H1 (cell line): ENCODE results near the gene VIM. TPM values are rescaled to one million over a fixed set of nuclear protein-coding genes. Genes with fewer than 3 reads are reported as not detected.

Experiments
- CTCF ChIA-PET: fragments of 300-600 bp; sonication (Branson Sonifier 250); formaldehyde crosslinking; loops from one replicate; lab custom pipeline; 2021; ENCODE audit not compliant: partially characterized antibody; lab: Charles Lee
- POLR2A ChIA-PET: fragments of 300-600 bp; sonication (Branson Sonifier 250); formaldehyde crosslinking; loops from one replicate; lab custom pipeline; 2021; ENCODE audit warnings: inconsistent platforms; ENCODE audit not compliant: partially characterized antibody; lab: Charles Lee
- DNase-seq, 2 experiments: peaks; one replicate each; pipeline versions ENCODE4 v3.0.0 to v3.0.0-alpha.2; 2010 to 2022; ENCODE audit warnings: low spot score in 2 of 2, low read depth in 1 of 2, mixed read lengths in 1 of 2
- FAIRE-seq: peaks from 2 replicates; lab custom pipeline; 2011; peaks lifted over from hg19 to GRCh38; lab: Jason Lieb, UNC
- H2AFZ ChIP-seq: 2 replicates; pipeline ENCODE4 v1.8.1; 2012; ENCODE audit warnings: low read length, inconsistent platforms
- H2AK5ac ChIP-seq: 2 replicates; pipeline ENCODE4 v1.6.1; 2013; ENCODE audit warnings: low read depth, low read length
- H2BK120ac ChIP-seq: replicated peaks from 2 replicates; pipeline ENCODE3; 2013; ENCODE audit warnings: low read depth, low read length, inconsistent platforms
- H2BK12ac ChIP-seq: 2 replicates; pipeline ENCODE4 v1.6.1; 2013; ENCODE audit warnings: low read depth, low read length
- H2BK15ac ChIP-seq: 2 replicates; pipeline ENCODE4 v1.6.1; 2013; ENCODE audit warnings: low read length
- H2BK20ac ChIP-seq: 2 replicates; pipeline ENCODE4 v1.6.1; 2013; ENCODE audit warnings: low read length
- H2BK5ac ChIP-seq: 2 replicates; pipeline ENCODE4 v1.6.1; 2013; ENCODE audit warnings: low read depth, low read length
- H3K14ac ChIP-seq: 2 replicates; pipeline ENCODE4 v1.6.1; 2013; ENCODE audit warnings: inconsistent platforms; ENCODE audit not compliant: insufficient read length
- H3K18ac ChIP-seq: 2 replicates; pipeline ENCODE4 v1.6.1; 2013; ENCODE audit warnings: low read length; ENCODE audit errors: extremely low read depth
- H3K23ac ChIP-seq: 2 replicates; pipeline ENCODE4 v1.6.1; 2013; ENCODE audit warnings: inconsistent platforms; ENCODE audit not compliant: insufficient read length
- H3K23me2 ChIP-seq: 2 replicates; pipeline ENCODE4 v1.6.1; 2013; ENCODE audit warnings: low read depth, low read length
- H3K27ac ChIP-seq: 2 replicates; pipeline ENCODE4 v1.6.1; 2011; ENCODE audit warnings: low read depth, low read length, inconsistent platforms
- H3K27me3 ChIP-seq, 4 experiments: replicated peaks in 1 of 4; 1 replicate in 1 of 4; 2 replicates in 3 of 4; pipeline versions ENCODE4 v1.6.1 to v1.8.1; 2011 to 2013; ENCODE audit warnings: low read length in 3 of 4, mild to moderate bottlenecking in 3 of 4, inconsistent platforms in 2 of 4, mixed read lengths in 2 of 4, moderate library complexity in 1 of 4; ENCODE audit not compliant: control insufficient read depth in 3 of 4, insufficient read depth in 3 of 4; ENCODE audit errors: extremely low read depth in 1 of 4
- H3K36me3 ChIP-seq, 4 experiments: 2 replicates each; pipeline versions ENCODE4 v1.6.1 to v1.8.1; 2011 to 2013; ENCODE audit warnings: mild to moderate bottlenecking in 4 of 4, low read length in 3 of 4, moderate library complexity in 2 of 4, control low read depth in 1 of 4, inconsistent platforms in 1 of 4; ENCODE audit not compliant: insufficient read depth in 4 of 4, control insufficient read depth in 2 of 4
- H3K4ac ChIP-seq: replicated peaks from 2 replicates; pipeline ENCODE3; 2013; ENCODE audit warnings: low read length, low read depth, mixed read lengths, inconsistent platforms; ENCODE audit not compliant: insufficient read length
- H3K4me1 ChIP-seq, 4 experiments: replicated peaks in 1 of 4; 1 replicate in 1 of 4; 2 replicates in 3 of 4; pipeline versions ENCODE4 v1.6.1 to v1.8.1; 2011 to 2013; ENCODE audit warnings: low read length in 3 of 4, inconsistent platforms in 2 of 4, mixed read lengths in 1 of 4; ENCODE audit not compliant: insufficient read depth in 4 of 4, control insufficient read depth in 3 of 4
- H3K4me2 ChIP-seq, 2 experiments: 2 replicates each; pipeline versions ENCODE4 v1.6.1 to v1.8.1; 2011 to 2013; ENCODE audit warnings: low read depth in 2 of 2, low read length in 2 of 2, control low read depth in 1 of 2, inconsistent platforms in 1 of 2, mild to moderate bottlenecking in 1 of 2; ENCODE audit not compliant: insufficient read depth in 1 of 2
- H3K4me3 ChIP-seq, 4 experiments: fragments of 200-600, 300-600 bp in 1 of 4; sonication (generic), shearing (Covaris generic), sonication (Bioruptor Twin) in 1 of 4; 2 replicates each; pipeline versions ENCODE4 v1.5.1 to v1.8.1; 2011 to 2016; ENCODE audit warnings: low read length in 4 of 4, low read depth in 3 of 4, control low read depth in 2 of 4, inconsistent platforms in 2 of 4, mild to moderate bottlenecking in 2 of 4, mixed read lengths in 1 of 4, moderate library complexity in 1 of 4; ENCODE audit not compliant: insufficient read depth in 2 of 4; ENCODE audit errors: extremely low read depth in 1 of 4
- H3K56ac ChIP-seq: replicated peaks from 2 replicates; pipeline ENCODE3; 2013; ENCODE audit warnings: low read depth, mild to moderate bottlenecking, mixed read lengths, low read length, inconsistent platforms; ENCODE audit not compliant: insufficient read length
- H3K79me1 ChIP-seq: 2 replicates; pipeline ENCODE4 v1.6.1; 2013; ENCODE audit warnings: low read depth, low read length, control low read depth
- H3K79me2 ChIP-seq, 2 experiments: 2 replicates each; pipeline versions ENCODE4 v1.6.1 to v1.8.1; 2012 to 2013; ENCODE audit warnings: low read length in 2 of 2, mild to moderate bottlenecking in 2 of 2, inconsistent platforms in 1 of 2; ENCODE audit not compliant: insufficient read depth in 2 of 2, control insufficient read depth in 1 of 2
- H3K9ac ChIP-seq, 4 experiments: replicated peaks in 1 of 4; 1 replicate in 1 of 4; 2 replicates in 3 of 4; pipeline versions ENCODE4 v1.6.1 to v1.8.1; 2011 to 2013; ENCODE audit warnings: low read depth in 3 of 4, low read length in 3 of 4, control low read depth in 2 of 4, mild to moderate bottlenecking in 2 of 4, moderate library complexity in 2 of 4, inconsistent platforms in 1 of 4; ENCODE audit errors: extremely low read depth in 1 of 4
- H3K9me3 ChIP-seq, 2 experiments: 2 replicates each; pipeline versions ENCODE4 v1.6.1 to v1.8.1; 2012 to 2013; ENCODE audit warnings: mild to moderate bottlenecking in 2 of 2, moderate library complexity in 2 of 2, control low read depth in 1 of 2, inconsistent platforms in 1 of 2, low read depth in 1 of 2, low read length in 1 of 2, mixed read lengths in 1 of 2; ENCODE audit not compliant: insufficient read depth in 2 of 2
- H4K20me1 ChIP-seq, 2 experiments: replicated peaks in 1 of 2; 2 replicates each; pipeline versions ENCODE3 to v1.8.1; 2011 to 2013; ENCODE audit warnings: inconsistent platforms in 2 of 2, low read length in 2 of 2, mild to moderate bottlenecking in 1 of 2; ENCODE audit not compliant: insufficient read depth in 2 of 2, control insufficient read depth in 1 of 2
- H4K5ac ChIP-seq: 2 replicates; pipeline ENCODE4 v1.6.1; 2013; ENCODE audit warnings: low read length, low read depth, mixed read lengths, inconsistent platforms; ENCODE audit not compliant: insufficient read length
- H4K8ac ChIP-seq: 2 replicates; pipeline ENCODE4 v1.8.0; 2013; ENCODE audit warnings: mild to moderate bottlenecking, moderate library complexity, low read length, inconsistent platforms; ENCODE audit not compliant: insufficient read depth; ENCODE audit errors: extremely low read depth
- H4K91ac ChIP-seq: replicated peaks from 2 replicates; pipeline ENCODE3; 2013; ENCODE audit warnings: low read length, mixed read lengths, inconsistent platforms; ENCODE audit not compliant: insufficient read length
- ASH2L ChIP-seq: fragments of 200-600, 300-600 bp; sonication (generic); IDR thresholded peaks from one replicate; pipeline ENCODE4 v1.7.1; 2017; ENCODE audit warnings: low read length
- CTCF ChIP-seq, 3 experiments: IDR thresholded peaks; 1 replicate in 2 of 3; 2 replicates in 1 of 3; pipeline versions ENCODE4 v1.5.1 to v1.6.1; 2011; ENCODE audit warnings: low read length in 3 of 3, mild to moderate bottlenecking in 3 of 3, inconsistent platforms in 2 of 3, low read depth in 1 of 3, moderate library complexity in 1 of 3; ENCODE audit not compliant: insufficient read depth in 1 of 3; ENCODE audit errors: control extremely low read depth in 1 of 3
- FOSL1 ChIP-seq: IDR thresholded peaks from 2 replicates; pipeline ENCODE4 v1.6.1; 2011; ENCODE audit warnings: mild to moderate bottlenecking, low read depth, low read length, moderate library complexity; ENCODE audit not compliant: insufficient read depth
- JUND ChIP-seq: IDR thresholded peaks from 2 replicates; pipeline ENCODE4 v1.6.1; 2011; ENCODE audit warnings: mild to moderate bottlenecking, improper control_type of control experiment, low read length
- MAX ChIP-seq: IDR thresholded peaks from 2 replicates; pipeline ENCODE4 v1.6.1; 2012; ENCODE audit warnings: inconsistent platforms
- POLR2A ChIP-seq, 2 experiments: IDR thresholded peaks; 1 replicate in 1 of 2; 2 replicates in 1 of 2; pipeline ENCODE4 v1.6.1; 2011; ENCODE audit warnings: low read depth in 2 of 2, low read length in 2 of 2, mild to moderate bottlenecking in 2 of 2; ENCODE audit errors: control extremely low read depth in 1 of 2
- RXRA ChIP-seq: IDR thresholded peaks from 2 replicates; pipeline ENCODE4 v1.6.1; 2011; ENCODE audit warnings: low read depth, mild to moderate bottlenecking, low read length, moderate library complexity; ENCODE audit not compliant: insufficient read depth
- SIRT6 ChIP-seq: IDR thresholded peaks from one replicate; pipeline ENCODE4 v1.7.1; 2012; ENCODE audit warnings: low read length, inconsistent platforms
- TBP ChIP-seq: IDR thresholded peaks from 2 replicates; pipeline ENCODE4 v1.6.1; 2011; ENCODE audit warnings: low read depth, low read length, improper control_type of control experiment
- WGBS, 2 experiments: shearing (Covaris generic) in 1 of 2; methylation state at CpG; one replicate each; pipeline versions ENCODE4 v1.1.6 to v1.1.7; 2013 to 2015; ENCODE audit warnings: low lambda C conversion rate in 2 of 2, mixed read lengths in 2 of 2, inconsistent platforms in 1 of 2, low coverage in 1 of 2, missing lambda C conversion rate in 1 of 2; ENCODE audit not compliant: insufficient replicate concordance in 2 of 2, insufficient coverage in 1 of 2, insufficient read length in 1 of 2; ENCODE audit errors: extremely low coverage in 1 of 2, missing lambda C conversion rate in 1 of 2; 5-methylcytosine and 5-hydroxymethylcytosine counted together
- polyA plus RNA-seq, 7 experiments: library from polyadenylated mRNA; depleted of rRNA in 3 of 7; stranded (reverse) in 5 of 7; unstranded in 2 of 7; fragments of >200 nt in 5 of 7; fragments of 200-250 nt in 2 of 7; gene quantifications; 1 replicate in 5 of 7; 2 replicates in 1 of 7; 4 replicates in 1 of 7; pipeline versions ENCODE4 v1.2.1 to v1.2.3, GENCODE V29; 2011 to 2013; ENCODE audit warnings: missing spikeins in 2 of 7, mixed read lengths in 2 of 7
- total RNA-seq: library from RNA; stranded (reverse); fragmentation: NEBNext Ultra II Directional; extraction: Animal tissue kit (Norgen Biotek cat#: 25700); gene quantifications from 2 replicates; pipeline ENCODE4 v1.2.1, GENCODE V29; 2021

VIM gene
- total and polyA plus RNA-seq, 2 of the 8 experiments (the other 6 are each of a cell fraction or from before 2014, with no cell fraction given) = 347 to 372 TPM

GRCh38 chr10:17229016-17229716, 1.1 kb downstream of the VIM start:
- H3K4me2 ChIP-seq = peak overlapping the region; percentile 83 to 90
- peaks cover 0 to 6% of the 10 kb centered on the region in 2 experiments; a peak in 1 of 4 replicates for H3K79me2 ChIP-seq
- peak overlapping the region; percentile 82; the same call in 1 of the 2 replicates for H2AFZ ChIP-seq
- no peak for TF ChIP-seq FOSL1
- TF ChIP-seq TBP = peak; percentile 41; the same call in 1 of the 2 replicates
- TF ChIP-seq POLR2A (IDR thresholded peaks at IDR 0.05; ENCODE audit: control extremely low read depth in 1 of 2, low read depth in 2 of 2, low read length in 2 of 2) = no peak
- no peak for TF ChIP-seq JUND
- TF ChIP-seq RXRA = no peak
- TF ChIP-seq ASH2L = no peak
- peak in 1 of 3 experiments; percentile 10; a peak in 1 of 4 replicates for TF ChIP-seq CTCF (IDR thresholded peaks at IDR 0.05; ENCODE audit: control extremely low read depth in 1 of 3, insufficient read depth in 1 of 3, low read depth in 1 of 3, low read length in 3 of 3)
- no peak for TF ChIP-seq SIRT6
- peak; percentile 96 for TF ChIP-seq MAX

More at GRCh38 chr10:17229016-17229716, 1.1 kb downstream of the VIM start:
- Histone ChIP-seq H2BK20ac (no peak overlapping the region), H2BK120ac (no peak overlapping the region), H3K4me3 (peak overlapping the region; percentile 69 to 81 (median 78)), H3K9ac (peak overlapping the region in 3 of 4 experiments; percentile 5 to 50 (median 43); a peak in 5 of 7 replicates), H3K14ac (no peak overlapping the region), H3K18ac (peak overlapping the region; percentile 68), H3K36me3 (peaks cover 4 to 30% (median 11%) of the 10 kb centered on the region in 4 experiments), H2BK5ac (0 out of 2 replicates have a peak overlapping the region, but pooled peaks have one; percentile 63), H4K5ac (peak overlapping the region; percentile 49), H4K20me1 (peaks cover 0 to 4% of the 10 kb centered on the region in 2 experiments), H3K27ac (no peak overlapping the region), H3K56ac (no peak overlapping the region), H3K23ac (no peak overlapping the region), H3K9me3 (no peaks in the 10 kb centered on the region), H2BK15ac (peak overlapping the region; percentile 5; the same call in 1 of the 2 replicates), H3K23me2 (peaks cover 20% of the 10 kb centered on the region; the same call in 1 of the 2 replicates), H3K4me1 (peaks cover 10 to 17% (median 12%) of the 10 kb centered on the region in 4 experiments; a peak in 6 of 7 replicates), H3K4ac (peak overlapping the region; percentile 80), H3K79me1 (no peaks in the 10 kb centered on the region), H2AK5ac (no peak overlapping the region), H4K8ac (peak overlapping the region; percentile 86), H2BK12ac (peak overlapping the region; percentile 44; the same call in 1 of the 2 replicates), H3K27me3 (peaks cover 0 to 15% (median 13%) of the 10 kb centered on the region in 4 experiments; a peak in 5 of 7 replicates), H4K91ac (peak overlapping the region; percentile 86)
- FAIRE-seq (no peak), DNase-seq (peak in 1 of 2 experiments; percentile 77)
- WGBS, 2 experiments = 2% methylated on average over 46 of the region's 72 CpGs; no CpG with 5 or more reads in 1 of the 2 experiments
- ChIA-PET CTCF (interaction anchor here (0.6 to 2.4 kb wide), 23 partner anchors 8 to 387 kb away, joined by 3 to 17 read pairs (median 4); partner anchors contain the start of gene TRDMT1), POLR2A (interaction anchor here (0.6 to 4.6 kb wide), 8 partner anchors 8 to 337 kb away, joined by 3 to 46 read pairs (median 4); partner anchors contain the start of gene TRDMT1)
